HG02885 (cell line): ENCODE measurements around the gene VPS33B.

Experiments
- ATAC-seq: cut with Tn5 transposase; IDR thresholded peaks from one replicate; pipeline ENCODE4 v1.9.1; 2021; ENCODE audit warnings: mild to moderate bottlenecking; ENCODE audit not compliant: unreplicated experiment, poor library complexity

VPS33B gene

DNA sequence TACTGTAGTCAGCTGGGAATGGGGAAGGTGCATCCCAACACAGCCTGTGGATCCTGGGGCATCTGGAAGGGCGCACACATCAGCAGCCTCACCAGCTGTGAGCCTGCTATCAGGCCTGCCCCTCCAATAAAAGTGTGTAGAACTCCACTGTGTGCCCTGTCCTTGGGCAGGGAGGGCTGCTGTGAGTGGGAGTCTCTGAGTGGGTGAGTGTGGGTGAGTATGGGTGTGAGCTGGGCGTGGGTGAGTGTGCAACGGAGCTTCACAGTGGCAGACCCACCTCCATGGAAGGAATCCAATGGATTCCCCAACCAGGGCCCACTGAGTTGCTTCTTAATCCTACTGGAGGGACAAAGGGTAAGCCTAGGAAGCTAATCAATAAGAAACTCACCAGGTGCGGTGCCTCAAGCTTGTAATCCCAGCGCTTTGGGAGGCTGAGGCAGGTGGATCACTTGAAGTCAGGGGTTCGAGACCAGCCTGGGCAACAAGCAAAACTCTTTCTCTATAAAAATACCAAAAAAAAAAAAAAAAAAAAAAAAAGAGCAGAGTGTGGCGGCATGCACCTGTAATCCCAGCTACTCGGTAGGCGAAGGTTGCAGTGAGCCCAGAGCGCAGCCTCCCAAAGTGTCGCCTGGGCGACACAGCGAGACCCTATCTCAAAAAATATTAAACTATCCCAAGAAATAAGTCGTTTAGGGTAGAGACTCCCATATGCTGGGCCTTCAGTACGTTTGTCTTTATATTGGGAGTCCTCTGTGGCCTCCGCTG is 68.3 kb downstream of the VPS33B start:
- ATAC-seq = no peak

DNA sequence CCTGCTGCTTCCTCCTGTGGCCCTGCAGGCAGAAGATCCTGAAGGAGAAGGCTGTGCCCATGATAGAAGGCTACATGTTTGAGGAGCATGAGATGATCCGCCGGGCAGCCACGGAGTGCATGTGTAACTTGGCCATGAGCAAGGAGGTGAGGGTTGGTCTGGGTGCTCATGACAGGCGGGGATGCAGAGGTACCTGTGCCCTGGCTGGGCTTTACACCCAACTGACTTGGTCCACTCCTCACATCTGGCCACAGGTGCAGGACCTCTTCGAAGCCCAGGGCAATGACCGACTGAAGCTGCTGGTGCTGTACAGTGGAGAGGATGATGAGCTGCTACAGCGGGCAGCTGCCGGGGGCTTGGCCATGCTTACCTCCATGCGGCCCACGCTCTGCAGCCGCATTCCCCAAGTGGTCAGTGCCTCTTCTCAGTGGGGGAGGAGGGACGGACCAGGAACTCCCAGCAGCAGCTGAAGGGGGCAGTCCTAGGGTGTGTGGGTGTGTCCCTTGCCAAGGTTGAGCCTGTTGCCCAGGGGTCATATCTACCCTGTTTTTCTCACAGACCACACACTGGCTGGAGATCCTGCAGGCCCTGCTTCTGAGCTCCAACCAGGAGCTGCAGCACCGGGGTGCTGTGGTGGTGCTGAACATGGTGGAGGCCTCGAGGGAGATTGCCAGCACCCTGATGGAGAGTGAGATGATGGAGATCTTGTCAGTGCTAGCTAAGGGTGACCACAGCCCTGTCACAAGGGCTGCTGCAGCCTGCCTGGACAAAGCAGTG is 69.3 kb downstream of the VPS33B start:
- ATAC-seq = no peak

DNA sequence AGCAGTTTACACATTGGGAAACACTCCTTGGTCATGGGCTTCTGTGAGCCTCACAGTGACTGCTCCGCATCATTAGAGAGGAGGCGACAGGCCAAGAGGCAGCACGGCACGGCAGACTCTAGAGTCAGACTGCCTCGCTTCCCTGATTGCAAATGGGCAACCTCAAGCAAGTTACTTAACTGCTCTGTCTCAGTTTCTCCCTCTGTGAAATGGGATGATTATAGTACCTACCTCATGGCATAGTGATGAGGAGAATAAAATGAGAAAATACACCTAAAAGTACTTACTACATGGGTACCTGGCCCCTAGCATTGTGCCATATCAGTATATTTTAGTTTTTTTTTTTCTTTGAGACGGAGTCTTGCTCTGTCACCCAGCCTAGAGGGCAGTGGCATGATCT is 71.7 kb downstream of the VPS33B start:
- ATAC-seq = no peak

DNA sequence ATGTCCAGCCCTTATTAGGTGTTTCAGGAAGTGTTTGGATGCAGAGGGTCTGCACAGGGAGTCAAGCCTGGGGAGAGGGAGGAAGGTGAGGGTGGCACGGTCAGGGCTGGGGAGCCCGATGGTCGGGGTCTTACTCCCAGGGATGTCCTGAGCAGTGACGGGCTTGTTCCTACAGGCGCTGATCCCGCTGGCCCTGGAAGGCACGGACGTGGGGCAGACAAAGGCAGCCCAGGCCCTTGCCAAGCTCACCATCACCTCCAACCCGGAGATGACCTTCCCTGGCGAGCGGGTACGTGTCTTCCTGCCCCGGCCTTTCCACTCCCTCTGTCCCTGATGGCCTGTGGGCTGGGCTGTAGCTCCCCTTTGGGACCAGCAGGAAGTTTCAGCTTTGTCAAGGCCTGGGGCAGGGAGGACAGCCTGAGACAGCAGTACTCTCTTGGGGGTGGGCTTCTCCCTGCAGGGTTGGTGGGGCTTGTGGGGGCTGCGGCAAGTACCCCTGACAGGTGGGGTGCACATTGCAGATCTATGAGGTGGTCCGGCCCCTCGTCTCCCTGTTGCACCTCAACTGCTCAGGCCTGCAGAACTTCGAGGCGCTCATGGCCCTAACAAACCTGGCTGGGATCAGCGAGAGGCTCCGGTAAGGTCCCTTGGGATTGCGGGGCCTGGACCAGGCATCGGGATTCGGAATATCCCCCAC is 72.3 kb downstream of the VPS33B start:
- ATAC-seq = no peak
